22Rv1 (cell line): ENCODE results near the gene IFT43.

ENCODE experiments used
- H3K27ac ChIP-seq: fragments of 450-650 bp; 2 replicates; pipeline ENCODE4 v1.5.1; 2017
- ZFX ChIP-seq: fragments of 450-650 bp; IDR thresholded peaks from 2 replicates; pipeline ENCODE4 v1.6.1; 2017; ENCODE audit warnings: antibody characterized with exemption, borderline replicate concordance
- TF ChIP-seq, protein P1 (sequence below): fragments of 450-650 bp; IDR thresholded peaks from 2 replicates; pipeline ENCODE4 v1.5.1; 2017; ENCODE audit warnings: mild to moderate bottlenecking

The IFT43 gene

GRCh38 chr14:75960231-75960630 lies 25.3 kb upstream of the IFT43 start:
- no peak overlapping the region for H3K27ac ChIP-seq
- TF ChIP-seq, protein P1, sequence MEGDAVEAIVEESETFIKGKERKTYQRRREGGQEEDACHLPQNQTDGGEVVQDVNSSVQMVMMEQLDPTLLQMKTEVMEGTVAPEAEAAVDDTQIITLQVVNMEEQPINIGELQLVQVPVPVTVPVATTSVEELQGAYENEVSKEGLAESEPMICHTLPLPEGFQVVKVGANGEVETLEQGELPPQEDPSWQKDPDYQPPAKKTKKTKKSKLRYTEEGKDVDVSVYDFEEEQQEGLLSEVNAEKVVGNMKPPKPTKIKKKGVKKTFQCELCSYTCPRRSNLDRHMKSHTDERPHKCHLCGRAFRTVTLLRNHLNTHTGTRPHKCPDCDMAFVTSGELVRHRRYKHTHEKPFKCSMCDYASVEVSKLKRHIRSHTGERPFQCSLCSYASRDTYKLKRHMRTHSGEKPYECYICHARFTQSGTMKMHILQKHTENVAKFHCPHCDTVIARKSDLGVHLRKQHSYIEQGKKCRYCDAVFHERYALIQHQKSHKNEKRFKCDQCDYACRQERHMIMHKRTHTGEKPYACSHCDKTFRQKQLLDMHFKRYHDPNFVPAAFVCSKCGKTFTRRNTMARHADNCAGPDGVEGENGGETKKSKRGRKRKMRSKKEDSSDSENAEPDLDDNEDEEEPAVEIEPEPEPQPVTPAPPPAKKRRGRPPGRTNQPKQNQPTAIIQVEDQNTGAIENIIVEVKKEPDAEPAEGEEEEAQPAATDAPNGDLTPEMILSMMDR, result no peak
- no peak for TF ChIP-seq ZFX

DNA sequence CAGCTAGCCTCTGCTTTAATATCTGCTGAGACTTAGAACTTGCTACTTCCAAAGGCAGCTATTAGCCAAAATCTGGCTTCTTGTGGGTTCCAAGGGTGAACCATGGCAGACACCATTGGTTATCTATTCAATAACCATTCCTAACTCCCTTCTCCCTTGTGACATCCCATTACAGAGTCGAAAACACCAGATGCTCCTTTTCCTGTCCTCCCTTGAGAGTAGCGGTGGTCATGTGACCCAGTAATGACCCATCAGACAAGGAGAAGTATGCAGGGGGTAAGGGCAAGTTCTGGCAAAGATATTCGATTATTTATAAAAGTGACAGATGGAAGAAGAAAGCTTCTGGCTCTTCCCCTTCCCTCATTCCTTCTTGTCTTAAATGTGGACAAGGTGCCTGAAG lies 23.9 kb upstream of the IFT43 start:
- TF ChIP-seq, protein P1, result no peak
- no peak for TF ChIP-seq ZFX
- H3K27ac ChIP-seq, result no peak overlapping the region

- no peak overlapping the region for H3K27ac ChIP-seq
- no peak for TF ChIP-seq ZFX
- TF ChIP-seq, protein P1, result no peak
Measured at GRCh38 chr14:75967866-75968265, 17.7 kb upstream of the IFT43 start.

GRCh38 chr14:75968456-75968855 lies 17.1 kb upstream of the IFT43 start:
- TF ChIP-seq, protein P1, result no peak
- no peak for TF ChIP-seq ZFX
- no peak overlapping the region for H3K27ac ChIP-seq

DNA sequence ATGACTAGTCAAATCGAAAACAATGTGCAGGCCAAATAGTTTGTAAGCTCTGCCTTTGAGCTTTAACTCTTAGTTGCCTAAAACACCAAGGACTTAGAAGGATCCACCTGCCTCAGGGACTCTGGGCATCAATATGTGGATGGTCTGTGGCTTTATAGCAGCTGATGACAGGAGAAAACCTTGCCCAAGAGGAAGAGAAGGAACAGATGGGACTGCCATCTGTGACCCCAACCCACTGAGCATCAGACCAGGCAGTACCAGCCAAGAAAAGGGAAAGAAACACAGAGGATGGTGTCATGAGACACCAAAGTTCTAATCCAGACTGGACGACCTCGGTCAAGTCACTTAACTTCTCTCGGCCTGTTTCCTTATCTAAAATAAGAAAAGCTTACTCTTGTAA lies 16.4 kb upstream of the IFT43 start:
- no peak overlapping the region for H3K27ac ChIP-seq
- TF ChIP-seq, protein P1, result no peak

DNA sequence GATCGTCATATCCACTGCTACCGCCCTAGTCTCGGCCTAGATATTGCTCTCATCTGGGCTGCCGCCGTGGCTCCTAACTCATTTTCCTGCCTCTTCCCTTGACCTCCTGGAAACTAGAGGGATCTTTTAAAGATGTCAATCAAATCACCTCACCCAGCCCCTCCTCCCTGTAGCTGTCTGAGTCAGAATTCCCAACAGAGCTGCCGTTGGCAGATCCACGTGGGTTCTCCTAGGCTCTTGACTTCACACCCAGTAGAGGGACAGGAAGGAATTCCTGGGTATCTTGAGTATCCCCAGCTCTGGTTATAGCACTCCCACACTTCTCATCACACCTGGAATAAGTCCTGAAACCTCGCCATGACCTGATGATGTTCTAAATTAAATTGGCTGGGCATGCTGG lies 15.7 kb upstream of the IFT43 start:
- TF ChIP-seq, protein P1, result no peak
- TF ChIP-seq ZFX, result no peak
- no peak overlapping the region for H3K27ac ChIP-seq

DNA sequence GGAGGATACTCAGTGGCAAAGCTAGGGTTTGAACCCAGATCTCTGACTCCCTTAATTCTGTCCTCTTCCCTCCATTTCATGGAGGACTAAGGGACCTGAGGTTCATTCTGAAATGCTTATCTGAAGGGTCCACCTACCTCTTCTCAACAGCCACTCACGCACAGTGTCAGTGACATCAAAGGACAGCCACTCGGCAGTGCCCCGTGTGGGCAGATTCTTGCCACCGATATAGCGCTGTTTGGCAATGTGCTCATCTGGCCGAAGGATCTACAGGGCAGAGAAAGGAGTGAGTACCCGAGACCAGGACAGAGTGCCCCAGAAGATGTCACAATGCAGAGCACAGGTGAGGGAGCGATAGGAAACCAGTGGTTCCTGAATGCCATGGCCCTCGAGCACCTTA lies 14.6 kb upstream of the IFT43 start:
- TF ChIP-seq ZFX, result no peak
- TF ChIP-seq, protein P1, result no peak
- H3K27ac ChIP-seq, result no peak overlapping the region
